CD4-positive, alpha-beta T cell (primary cell): ENCODE results near the gene THRA. TPM values are rescaled to one million over a fixed set of nuclear protein-coding genes. Genes with fewer than 3 reads are reported as not detected.

Experiments used
- ATAC-seq: fragments of 200-7000 bp; cut with Tn5 transposase; one replicate; pipeline ENCODE4 v1.10.0; 2022; ENCODE audit warnings: mild to moderate bottlenecking; ENCODE audit not compliant: poor library complexity
- CTCF ChIA-PET: fragments of 350-600 bp; sonication (Branson Sonifier 250); formaldehyde crosslinking; loops from one replicate; lab custom pipeline; 2021; ENCODE audit warnings: antibody characterized with exemption, inconsistent platforms; lab: Charles Lee
- POLR2A ChIA-PET: fragments of 350-600 bp; sonication (Branson Sonifier 250); formaldehyde crosslinking; loops from one replicate; lab custom pipeline; 2021; ENCODE audit warnings: antibody characterized with exemption, inconsistent platforms; lab: Charles Lee
- DNase-seq, 14 experiments: peaks; one replicate each; pipeline ENCODE4 v3.0.0-alpha.2; 2013 to 2020; ENCODE audit warnings: mixed read lengths in 2 of 14
- H3K27ac ChIP-seq, 2 donors: one replicate each; pipeline versions ENCODE4 v1.5.1 to v1.7.0; 2013; ENCODE audit warnings: low read length in 2 of 2, low read depth in 1 of 2, mild to moderate bottlenecking in 1 of 2
- H3K27me3 ChIP-seq, 2 experiments: 1 replicate in 1 of 2; 2 replicates in 1 of 2; pipeline versions ENCODE4 v1.6.1 to v1.7.0; 2013; ENCODE audit warnings: low read length in 2 of 2, control low read depth in 1 of 2, mild to moderate bottlenecking in 1 of 2, moderate library complexity in 1 of 2; ENCODE audit not compliant: insufficient read depth in 2 of 2, control insufficient read depth in 1 of 2
- H3K36me3 ChIP-seq: one replicate; pipeline ENCODE4 v1.6.1; 2013; ENCODE audit warnings: low read length, control low read depth; ENCODE audit not compliant: insufficient read depth
- H3K4me1 ChIP-seq: one replicate; pipeline ENCODE4 v1.6.1; 2013; ENCODE audit warnings: low read length, control low read depth; ENCODE audit not compliant: insufficient read depth
- H3K4me3 ChIP-seq: one replicate; pipeline ENCODE4 v1.5.1; 2013; ENCODE audit warnings: mild to moderate bottlenecking, low read length, moderate library complexity
- H3K9me3 ChIP-seq, 2 experiments: 1 replicate in 1 of 2; 2 replicates in 1 of 2; pipeline versions ENCODE4 v1.6.1 to v1.7.0; 2013; ENCODE audit warnings: low read length in 2 of 2, mild to moderate bottlenecking in 2 of 2, control low read depth in 1 of 2, moderate library complexity in 1 of 2; ENCODE audit not compliant: control insufficient read depth in 1 of 2, insufficient read depth in 1 of 2
- H3K27ac Mint-ChIP-seq: one replicate; pipeline ENCODE4 v1.8.0; 2020; ENCODE audit warnings: mixed read lengths
- H3K27me3 Mint-ChIP-seq: one replicate; pipeline ENCODE4 v1.8.0; 2021; ENCODE audit warnings: mixed read lengths
- H3K36me3 Mint-ChIP-seq: one replicate; pipeline ENCODE4 v1.8.0; 2021; ENCODE audit warnings: low read depth, mixed read lengths
- H3K4me1 Mint-ChIP-seq: one replicate; pipeline ENCODE4 v1.8.0; 2021; ENCODE audit warnings: low read depth, mixed read lengths
- H3K4me3 Mint-ChIP-seq: one replicate; pipeline ENCODE4 v1.8.0; 2020; ENCODE audit warnings: mild to moderate bottlenecking, mixed read lengths
- H3K9me3 Mint-ChIP-seq: one replicate; pipeline ENCODE4 v1.8.0; 2020; ENCODE audit warnings: mixed read lengths
- CTCF ChIP-seq: fragments of 200-600 bp; IDR thresholded peaks from one replicate; pipeline ENCODE4 v1.8.0; 2022; ENCODE audit warnings: antibody characterized with exemption, mild to moderate bottlenecking
- intact Hi-C, 2 experiments: fragments of 100-400 bp; cut with DNase I in 1 of 2; cut with micrococcal nuclease in 1 of 2; formaldehyde crosslinking; loops; one replicate each; pipeline versions ENCODE4 v1.15.1 to v1.9.0; 2023 to 2025; cut with DNase I, micrococcal nuclease
- total RNA-seq, 174 experiments: library from RNA in 2 of 174; stranded (reverse) in 2 of 174; gene quantifications; one replicate each; pipeline ENCODE4 v1.2.3 and lab custom pipeline; 2021 to 2026

THRA gene
- total RNA-seq, 2 experiments from 2014 or later, result 35.2 to 36.4 TPM

DNA sequence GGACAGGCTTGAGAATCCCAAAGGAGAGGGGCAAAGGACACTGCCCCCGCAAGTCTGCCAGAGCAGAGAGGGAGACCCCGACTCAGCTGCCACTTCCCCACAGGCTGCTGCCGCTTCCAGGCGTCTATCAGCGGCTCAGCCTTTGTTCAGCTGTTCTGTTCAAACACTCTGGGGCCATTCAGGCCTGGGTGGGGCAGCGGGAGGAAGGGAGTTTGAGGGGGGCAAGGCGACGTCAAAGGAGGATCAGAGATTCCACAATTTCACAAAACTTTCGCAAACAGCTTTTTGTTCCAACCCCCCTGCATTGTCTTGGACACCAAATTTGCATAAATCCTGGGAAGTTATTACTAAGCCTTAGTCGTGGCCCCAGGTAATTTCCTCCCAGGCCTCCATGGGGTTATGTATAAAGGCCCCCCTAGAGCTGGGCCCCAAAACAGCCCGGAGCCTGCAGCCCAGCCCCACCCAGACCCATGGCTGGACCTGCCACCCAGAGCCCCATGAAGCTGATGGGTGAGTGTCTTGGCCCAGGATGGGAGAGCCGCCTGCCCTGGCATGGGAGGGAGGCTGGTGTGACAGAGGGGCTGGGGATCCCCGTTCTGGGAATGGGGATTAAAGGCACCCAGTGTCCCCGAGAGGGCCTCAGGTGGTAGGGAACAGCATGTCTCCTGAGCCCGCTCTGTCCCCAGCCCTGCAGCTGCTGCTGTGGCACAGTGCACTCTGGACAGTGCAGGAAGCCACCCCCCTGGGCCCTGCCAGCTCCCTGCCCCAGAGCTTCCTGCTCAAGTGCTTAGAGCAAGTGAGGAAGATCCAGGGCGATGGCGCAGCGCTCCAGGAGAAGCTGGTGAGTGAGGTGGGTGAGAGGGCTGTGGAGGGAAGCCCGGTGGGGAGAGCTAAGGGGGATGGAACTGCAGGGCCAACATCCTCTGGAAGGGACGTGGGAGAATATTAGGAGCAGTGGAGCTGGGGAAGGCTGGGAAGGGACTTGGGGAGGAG lies 47.5 kb upstream of the THRA start, which contains the start of gene CSF3:
Gene CSF3 (plus strand): TSS at position 436 of the 993 bp plus-strand sequence. CDS start 35 bp downstream, at position 471.
- peaks cover 7% of the 10 kb centered on the region for H3K36me3 Mint-ChIP-seq
- H3K27me3 ChIP-seq, result no peaks in the 10 kb centered on the region
- no peak within 1 kb of the TSS for H3K27ac ChIP-seq
- no peaks in the 10 kb centered on the region for H3K9me3 Mint-ChIP-seq
- H3K36me3 ChIP-seq, result peaks cover 17% of the 10 kb centered on the region
- H3K4me3 ChIP-seq, result no peak within 1 kb of the TSS
- ChIA-PET CTCF (interaction anchor here (1.0 kb wide), 1 partner anchor 98 kb away, joined by 6 read pairs; no protein-coding TSS in a partner anchor), POLR2A (interaction anchor here (0.6 to 0.8 kb wide), 2 partner anchors 11 to 285 kb away, joined by 3 read pairs; no protein-coding TSS in a partner anchor)
- H3K9me3 ChIP-seq, result no peaks in the 10 kb centered on the region
- ATAC-seq (no peak), DNase-seq (no peak)
- no peak within 1 kb of the TSS for H3K4me3 Mint-ChIP-seq
- no peaks in the 10 kb centered on the region for H3K27me3 Mint-ChIP-seq
- H3K4me1 Mint-ChIP-seq, result peaks cover 9% of the 10 kb centered on the region
- no peak within 1 kb of the TSS for H3K27ac Mint-ChIP-seq
- intact Hi-C loops, result loop anchor here in 1 of 2 experiments (2.0 kb wide), 1 partner anchor 276 kb away; no protein-coding TSS in a partner anchor
- no peak for TF ChIP-seq CTCF
- peaks cover 8% of the 10 kb centered on the region for H3K4me1 ChIP-seq

DNA sequence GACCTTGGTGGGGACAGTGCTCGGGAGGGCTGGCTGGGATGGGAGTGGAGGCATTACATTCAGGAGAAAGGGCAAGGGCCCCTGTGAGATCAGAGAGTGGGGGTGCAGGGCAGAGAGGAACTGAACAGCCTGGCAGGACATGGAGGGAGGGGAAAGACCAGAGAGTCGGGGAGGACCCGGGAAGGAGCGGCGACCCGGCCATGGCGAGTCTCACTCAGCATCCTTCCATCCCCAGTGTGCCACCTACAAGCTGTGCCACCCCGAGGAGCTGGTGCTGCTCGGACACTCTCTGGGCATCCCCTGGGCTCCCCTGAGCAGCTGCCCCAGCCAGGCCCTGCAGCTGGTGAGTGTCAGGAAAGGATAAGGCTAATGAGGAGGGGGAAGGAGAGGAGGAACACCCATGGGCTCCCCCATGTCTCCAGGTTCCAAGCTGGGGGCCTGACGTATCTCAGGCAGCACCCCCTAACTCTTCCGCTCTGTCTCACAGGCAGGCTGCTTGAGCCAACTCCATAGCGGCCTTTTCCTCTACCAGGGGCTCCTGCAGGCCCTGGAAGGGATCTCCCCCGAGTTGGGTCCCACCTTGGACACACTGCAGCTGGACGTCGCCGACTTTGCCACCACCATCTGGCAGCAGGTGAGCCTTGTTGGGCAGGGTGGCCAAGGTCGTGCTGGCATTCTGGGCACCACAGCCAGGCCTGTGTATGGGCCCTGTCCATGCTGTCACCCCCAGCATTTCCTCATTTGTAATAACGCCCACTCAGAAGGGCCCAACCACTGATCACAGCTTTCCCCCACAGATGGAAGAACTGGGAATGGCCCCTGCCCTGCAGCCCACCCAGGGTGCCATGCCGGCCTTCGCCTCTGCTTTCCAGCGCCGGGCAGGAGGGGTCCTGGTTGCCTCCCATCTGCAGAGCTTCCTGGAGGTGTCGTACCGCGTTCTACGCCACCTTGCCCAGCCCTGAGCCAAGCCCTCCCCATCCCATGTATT lies 46.5 kb upstream of the THRA start:
- no peak overlapping the region for H3K4me3 Mint-ChIP-seq
- Histone ChIP-seq H3K9me3 (no peaks in the 10 kb centered on the region), H3K27ac (no peak overlapping the region), H3K27me3 (no peaks in the 10 kb centered on the region), H3K4me3 (no peak overlapping the region), H3K4me1 (peaks cover 5% of the 10 kb centered on the region), H3K36me3 (peaks cover 21% of the 10 kb centered on the region)
- no peak for ATAC-seq
- POLR2A ChIA-PET, result interaction anchor here (0.6 kb wide), 2 partner anchors 98 to 286 kb away, joined by 3 to 5 read pairs; partner anchors contain the start of gene GSDMB
- no peaks in the 10 kb centered on the region for H3K27me3 Mint-ChIP-seq
- DNase-seq, result no peak
- H3K9me3 Mint-ChIP-seq, result no peaks in the 10 kb centered on the region
- TF ChIP-seq CTCF, result no peak
- peaks cover 6% of the 10 kb centered on the region for H3K4me1 Mint-ChIP-seq
- intact Hi-C loops, result loop anchor here in 1 of 2 experiments (2.0 kb wide), 1 partner anchor 275 kb away; no protein-coding TSS in a partner anchor
- CTCF ChIA-PET, result no interaction called here
- no peak overlapping the region for H3K27ac Mint-ChIP-seq
- H3K36me3 Mint-ChIP-seq, result peaks cover 13% of the 10 kb centered on the region
